Measurements from ENCODE around the gene COL3A1.

Gene COL3A1

GRCh38 chr2:189016311-189016861 lies 42.2 kb downstream of the COL3A1 start:
- H3K4me3 Mint-ChIP-seq = no peak overlapping the region
- no peaks in the 10 kb centered on the region for H3K4me1 Mint-ChIP-seq (ENCODE audit: low read depth)
- no peaks in the 10 kb centered on the region for H3K9me3 Mint-ChIP-seq
- H3K27ac Mint-ChIP-seq = no peak overlapping the region
- no peak for DNase-seq
- H3K36me3 Mint-ChIP-seq (ENCODE audit: low read depth) = no peaks in the 10 kb centered on the region
- peaks cover 6% of the 10 kb centered on the region for H3K27me3 Mint-ChIP-seq

GRCh38 chr2:189018631-189019030 lies 44.5 kb downstream of the COL3A1 start:
- H3K4me3 Mint-ChIP-seq = no peak overlapping the region

GRCh38 chr2:189020179-189020578 lies 46.0 kb downstream of the COL3A1 start:
- no peaks in the 10 kb centered on the region for H3K9me3 Mint-ChIP-seq
- H3K4me3 Mint-ChIP-seq = no peak overlapping the region
- no peak for DNase-seq
- no peaks in the 10 kb centered on the region for H3K36me3 Mint-ChIP-seq (ENCODE audit: low read depth)
- H3K27ac Mint-ChIP-seq = no peak overlapping the region
- H3K4me1 Mint-ChIP-seq (ENCODE audit: low read depth) = no peaks in the 10 kb centered on the region
- H3K27me3 Mint-ChIP-seq = peaks cover 19% of the 10 kb centered on the region

More at GRCh38 chr2:189018631-189019030, 44.5 kb downstream of the COL3A1 start:
- Mint-ChIP-seq H3K27me3 (peaks cover 18% of the 10 kb centered on the region), H3K9me3 (no peaks in the 10 kb centered on the region), H3K36me3 (ENCODE audit: low read depth) (no peaks in the 10 kb centered on the region), H3K27ac (no peak overlapping the region), H3K4me1 (ENCODE audit: low read depth) (no peaks in the 10 kb centered on the region)
- no peak for DNase-seq

- Mint-ChIP-seq H3K4me1 (ENCODE audit: low read depth) (no peaks in the 10 kb centered on the region), H3K27ac (no peak overlapping the region), H3K27me3 (peaks cover 20% of the 10 kb centered on the region), H3K9me3 (no peaks in the 10 kb centered on the region), H3K4me3 (no peak overlapping the region), H3K36me3 (ENCODE audit: low read depth) (no peaks in the 10 kb centered on the region)
- no peak for DNase-seq
Observed at GRCh38 chr2:189022053-189022481, 47.9 kb downstream of the COL3A1 start.

- Mint-ChIP-seq H3K9me3 (no peaks in the 10 kb centered on the region), H3K27me3 (peaks cover 20% of the 10 kb centered on the region)
- no peak for DNase-seq
Observed at GRCh38 chr2:189022492-189022891, 48.3 kb downstream of the COL3A1 start.

GRCh38 chr2:189024901-189025618 lies 50.9 kb downstream of the COL3A1 start:
- no peak overlapping the region for H3K4me3 Mint-ChIP-seq
- peaks cover 14% of the 10 kb centered on the region for H3K27me3 Mint-ChIP-seq
- H3K4me1 Mint-ChIP-seq (ENCODE audit: low read depth) = no peaks in the 10 kb centered on the region
- no peak overlapping the region for H3K27ac Mint-ChIP-seq
- no peaks in the 10 kb centered on the region for H3K9me3 Mint-ChIP-seq
- H3K36me3 Mint-ChIP-seq (ENCODE audit: low read depth) = no peaks in the 10 kb centered on the region
- no peak for DNase-seq

More at GRCh38 chr2:189022492-189022891, 48.3 kb downstream of the COL3A1 start:
- H3K4me1 Mint-ChIP-seq (ENCODE audit: low read depth) = no peaks in the 10 kb centered on the region
- H3K27ac Mint-ChIP-seq = no peak overlapping the region
- no peaks in the 10 kb centered on the region for H3K36me3 Mint-ChIP-seq (ENCODE audit: low read depth)
- H3K4me3 Mint-ChIP-seq = no peak overlapping the region

- Mint-ChIP-seq H3K27ac (no peak overlapping the region), H3K9me3 (no peaks in the 10 kb centered on the region), H3K36me3 (ENCODE audit: low read depth) (peaks cover 2% of the 10 kb centered on the region), H3K4me1 (ENCODE audit: low read depth) (peaks cover 10% of the 10 kb centered on the region), H3K27me3 (no peaks in the 10 kb centered on the region), H3K4me3 (no peak overlapping the region)
- no peak for DNase-seq
Observed at GRCh38 chr2:189037518-189037917, 63.3 kb downstream of the COL3A1 start.

GRCh38 chr2:189045836-189046235 lies 71.7 kb downstream of the COL3A1 start:
- DNase-seq = no peak
- Mint-ChIP-seq H3K27me3 (no peaks in the 10 kb centered on the region), H3K36me3 (ENCODE audit: low read depth) (no peaks in the 10 kb centered on the region), H3K4me3 (no peak overlapping the region), H3K4me1 (ENCODE audit: low read depth) (no peaks in the 10 kb centered on the region), H3K27ac (no peak overlapping the region), H3K9me3 (no peaks in the 10 kb centered on the region)

GRCh38 chr2:189046320-189046719 lies 72.1 kb downstream of the COL3A1 start:
- no peaks in the 10 kb centered on the region for H3K27me3 Mint-ChIP-seq
- H3K27ac Mint-ChIP-seq = no peak overlapping the region
- no peak overlapping the region for H3K4me3 Mint-ChIP-seq
- no peak for DNase-seq
- no peaks in the 10 kb centered on the region for H3K36me3 Mint-ChIP-seq (ENCODE audit: low read depth)
- H3K4me1 Mint-ChIP-seq (ENCODE audit: low read depth) = no peaks in the 10 kb centered on the region
- H3K9me3 Mint-ChIP-seq = no peaks in the 10 kb centered on the region

- Mint-ChIP-seq H3K27me3 (no peaks in the 10 kb centered on the region), H3K27ac (no peak overlapping the region), H3K4me1 (ENCODE audit: low read depth) (no peaks in the 10 kb centered on the region), H3K36me3 (ENCODE audit: low read depth) (no peaks in the 10 kb centered on the region), H3K9me3 (no peaks in the 10 kb centered on the region), H3K4me3 (no peak overlapping the region)
- no peak for DNase-seq
Observed at GRCh38 chr2:189047171-189047888, 73.2 kb downstream of the COL3A1 start.

- no peak overlapping the region for H3K4me3 Mint-ChIP-seq
- no peaks in the 10 kb centered on the region for H3K27me3 Mint-ChIP-seq
- no peaks in the 10 kb centered on the region for H3K4me1 Mint-ChIP-seq (ENCODE audit: low read depth)
- H3K9me3 Mint-ChIP-seq = no peaks in the 10 kb centered on the region
- no peak for DNase-seq
- no peak overlapping the region for H3K27ac Mint-ChIP-seq
- H3K36me3 Mint-ChIP-seq (ENCODE audit: low read depth) = no peaks in the 10 kb centered on the region
Observed at GRCh38 chr2:189048189-189048588, 74.0 kb downstream of the COL3A1 start.

- no peaks in the 10 kb centered on the region for H3K36me3 Mint-ChIP-seq (ENCODE audit: low read depth)
- no peak overlapping the region for H3K4me3 Mint-ChIP-seq
- H3K27ac Mint-ChIP-seq = no peak overlapping the region
Observed at GRCh38 chr2:189049709-189050164, 75.6 kb downstream of the COL3A1 start.

GRCh38 chr2:189050165-189050712 lies 76.1 kb downstream of the COL3A1 start:
- Mint-ChIP-seq H3K36me3 (ENCODE audit: low read depth) (no peaks in the 10 kb centered on the region), H3K27me3 (no peaks in the 10 kb centered on the region), H3K4me1 (ENCODE audit: low read depth) (no peaks in the 10 kb centered on the region), H3K27ac (no peak overlapping the region), H3K4me3 (no peak overlapping the region), H3K9me3 (no peaks in the 10 kb centered on the region)
- no peak for DNase-seq

More at GRCh38 chr2:189049709-189050164, 75.6 kb downstream of the COL3A1 start:
- no peaks in the 10 kb centered on the region for H3K27me3 Mint-ChIP-seq
- no peaks in the 10 kb centered on the region for H3K9me3 Mint-ChIP-seq
- no peaks in the 10 kb centered on the region for H3K4me1 Mint-ChIP-seq (ENCODE audit: low read depth)
- no peak for DNase-seq

GRCh38 chr2:189056200-189057106 lies 82.3 kb downstream of the COL3A1 start:
- H3K9me3 Mint-ChIP-seq = no peaks in the 10 kb centered on the region
- H3K4me1 Mint-ChIP-seq (ENCODE audit: low read depth) = no peaks in the 10 kb centered on the region
- no peak for DNase-seq
- no peak overlapping the region for H3K27ac Mint-ChIP-seq
- H3K4me3 Mint-ChIP-seq = no peak overlapping the region
- no peaks in the 10 kb centered on the region for H3K36me3 Mint-ChIP-seq (ENCODE audit: low read depth)
- no peaks in the 10 kb centered on the region for H3K27me3 Mint-ChIP-seq
